ENCODE results near the gene ZNF593OS.
A peak's percentile ranks its signal among the peaks of the same experiment; 100 is the strongest.

- no peak for TF ChIP-seq TARDBP (IDR thresholded peaks at IDR 0.05; ENCODE audit: borderline replicate concordance)
- TF ChIP-seq SREBF1 (IDR thresholded peaks at IDR 0.05; ENCODE audit: low read length), result no peak
- peak in 2 of 3 experiments; percentile 11 to 19; a peak in 1 of 6 replicates for TF ChIP-seq CTCF (IDR thresholded peaks at IDR 0.05 in 2 of 3, conservative IDR thresholded peaks at IDR 0.05 in 1 of 3; ENCODE audit: control insufficient read depth in 2 of 3, extremely low read depth in 1 of 3, insufficient read depth in 1 of 3, low read depth in 3 of 3, low read length in 3 of 3)
- TF ChIP-seq SMC3 (IDR thresholded peaks at IDR 0.05; ENCODE audit: borderline replicate concordance, low read length), result no peak
- no peak for TF ChIP-seq PML (IDR thresholded peaks at IDR 0.05; ENCODE audit: low read length)
- no peak for TF ChIP-seq MTA2 (IDR thresholded peaks at IDR 0.05; ENCODE audit: low read depth)
- no peak for TF ChIP-seq POLR2AphosphoS5 (IDR thresholded peaks at IDR 0.05; ENCODE audit: low read length)
- no peak for TF ChIP-seq RAD21 (IDR thresholded peaks at IDR 0.05; ENCODE audit: insufficient read depth, low read depth, low read length)
Measured at GRCh38 chr1:26190373-26190987, 18.8 kb upstream of the ZNF593OS start, which contains the start of gene CATSPER4.

Data from GM12878 (cell line).